Keratinocyte (primary cell): Measurements from ENCODE around the gene DSCAM. TPM values are rescaled to one million over a fixed set of nuclear protein-coding genes. Genes with fewer than 3 reads are reported as not detected.

Source experiments
- DNase-seq: peaks from one replicate; pipeline ENCODE4 v3.0.0-alpha.2; 2011; ENCODE audit warnings: low read depth, missing footprints, low spot score
- FAIRE-seq: peaks from 2 replicates; lab custom pipeline; 2011; peaks lifted over from hg19 to GRCh38; lab: Jason Lieb, UNC
- H2AFZ ChIP-seq: 2 replicates; pipeline ENCODE4 v1.6.0; 2012; ENCODE audit warnings: low read length, control low read depth, inconsistent platforms; ENCODE audit not compliant: control insufficient read depth
- H3K27ac ChIP-seq: 2 replicates; pipeline ENCODE4 v1.5.1; 2011; ENCODE audit warnings: low read length; ENCODE audit not compliant: control insufficient read depth, insufficient read depth
- H3K27me3 ChIP-seq: 3 replicates; pipeline ENCODE4 v1.6.0; 2011; ENCODE audit warnings: low read length; ENCODE audit not compliant: control insufficient read depth, insufficient read depth; ENCODE audit errors: extremely low read depth
- H3K36me3 ChIP-seq, 2 experiments: 2 replicates in 1 of 2; 3 replicates in 1 of 2; pipeline ENCODE4 v1.5.1; 2011; ENCODE audit warnings: low read length in 2 of 2, mild to moderate bottlenecking in 1 of 2; ENCODE audit not compliant: control insufficient read depth in 2 of 2, insufficient read depth in 2 of 2; ENCODE audit errors: extremely low read depth in 1 of 2
- H3K4me1 ChIP-seq: 3 replicates; pipeline ENCODE4 v1.5.1; 2011; ENCODE audit warnings: low read length; ENCODE audit not compliant: control insufficient read depth, insufficient read depth; ENCODE audit errors: extremely low read depth
- H3K4me2 ChIP-seq: 3 replicates; pipeline ENCODE4 v1.6.0; 2011; ENCODE audit warnings: low read depth, low read length; ENCODE audit not compliant: control insufficient read depth, insufficient read depth; ENCODE audit errors: extremely low read depth
- H3K4me3 ChIP-seq, 3 experiments: fragments of 200-600 bp in 1 of 3; sonication (generic) in 1 of 3; 2 replicates in 2 of 3; 3 replicates in 1 of 3; pipeline ENCODE4 v1.5.1; 2011 to 2016; ENCODE audit warnings: low read length in 3 of 3, mild to moderate bottlenecking in 3 of 3, control low read depth in 2 of 3, inconsistent platforms in 1 of 3, low read depth in 1 of 3, mixed read lengths in 1 of 3, mixed run types in 1 of 3, moderate library complexity in 1 of 3; ENCODE audit not compliant: control insufficient read depth in 2 of 3, insufficient read depth in 2 of 3; ENCODE audit errors: extremely low read depth in 1 of 3
- H3K79me2 ChIP-seq: 2 replicates; pipeline ENCODE4 v1.6.0; 2012; ENCODE audit warnings: low read length; ENCODE audit not compliant: control insufficient read depth, insufficient read depth
- H3K9ac ChIP-seq: 3 replicates; pipeline ENCODE4 v1.6.0; 2011; ENCODE audit warnings: low read length; ENCODE audit not compliant: control insufficient read depth, insufficient read depth; ENCODE audit errors: extremely low read depth
- H3K9me1 ChIP-seq: 3 replicates; pipeline ENCODE4 v1.6.0; 2011; ENCODE audit warnings: low read length; ENCODE audit not compliant: control insufficient read depth, insufficient read depth; ENCODE audit errors: extremely low read depth
- H3K9me3 ChIP-seq: 2 replicates; pipeline ENCODE4 v1.5.1; 2012; ENCODE audit warnings: low read depth, low read length; ENCODE audit not compliant: control insufficient read depth
- H4K20me1 ChIP-seq: 3 replicates; pipeline ENCODE4 v1.6.0; 2011; ENCODE audit warnings: low read length; ENCODE audit not compliant: control insufficient read depth, insufficient read depth; ENCODE audit errors: extremely low read depth
- EZH2 ChIP-seq: IDR thresholded peaks from one replicate; pipeline ENCODE4 v1.6.1; 2012; ENCODE audit warnings: inconsistent platforms, mild to moderate bottlenecking, low read length, moderate library complexity
- dilution Hi-C: fragments of 300-500 bp; cut with MboI; formaldehyde crosslinking; loops from one replicate; pipeline ENCODE4 v1.7.0; 2020; ENCODE audit warnings: low sequenced_read_pairs; ENCODE audit not compliant: extremely low pct_ligation_motif_present
- polyA plus RNA-seq, 5 experiments: library from polyadenylated mRNA; depleted of rRNA in 3 of 5; stranded (reverse) in 3 of 5; stranded (forward) in 1 of 5; unstranded in 1 of 5; fragments of >200 nt; gene quantifications; 1 replicate in 1 of 5; 2 replicates in 3 of 5; 3 replicates in 1 of 5; pipeline versions ENCODE4 v1.2.1 to v1.2.3, GENCODE V29; 2011 to 2012; ENCODE audit warnings: missing spikeins in 2 of 5, low read depth in 1 of 5, low replicate concordance in 1 of 5
- TF ChIP-seq, protein P1 (sequence below), 3 experiments: IDR thresholded peaks in 1 of 3; conservative IDR thresholded peaks in 1 of 3; optimal IDR thresholded peaks in 1 of 3; 2 replicates in 2 of 3; 3 replicates in 1 of 3; pipeline versions ENCODE3 to v1.5.1; 2011; ENCODE audit warnings: low read length in 3 of 3, mild to moderate bottlenecking in 3 of 3, moderate library complexity in 2 of 3, control low read depth in 1 of 3, inconsistent platforms in 1 of 3; ENCODE audit not compliant: insufficient read depth in 2 of 3; ENCODE audit errors: extremely low read depth in 1 of 3

DSCAM gene
- polyA plus RNA-seq, 1 donor (not counting 4 experiments of a cell fraction or from before 2014, with no cell fraction given): 2.1 TPM

DNA sequence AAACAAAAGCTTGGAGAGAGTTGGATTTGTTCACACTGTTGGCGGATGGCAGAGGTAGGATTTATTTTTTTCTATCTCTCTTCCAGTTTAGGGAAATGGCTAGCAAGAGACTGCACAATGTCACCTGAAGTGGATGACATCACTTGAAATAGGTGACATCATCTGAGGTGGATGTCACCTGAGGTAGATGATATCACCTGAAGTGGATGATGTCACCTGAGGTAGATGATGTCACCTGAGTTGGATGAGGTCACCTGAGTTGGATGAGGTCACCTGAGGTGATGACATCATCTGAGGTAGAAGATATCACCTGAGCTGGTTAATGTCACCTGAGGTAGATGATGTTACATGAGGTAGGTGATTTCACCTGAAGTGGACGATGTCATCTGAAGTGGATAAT is 413.4 kb downstream of the DSCAM start:
- Histone ChIP-seq H3K4me2 (no peak overlapping the region), H3K9ac (no peak overlapping the region), H3K9me3 (no peaks in the 10 kb centered on the region), H3K27me3 (no peaks in the 10 kb centered on the region), H3K4me1 (no peaks in the 10 kb centered on the region), H3K36me3 (no peaks in the 10 kb centered on the region), H3K4me3 (no peak overlapping the region), H3K79me2 (no peaks in the 10 kb centered on the region), H3K9me1 (no peaks in the 10 kb centered on the region), H3K27ac (no peak overlapping the region), H4K20me1 (no peaks in the 10 kb centered on the region), H2AFZ (no peak overlapping the region)
- TF ChIP-seq, protein P1, sequence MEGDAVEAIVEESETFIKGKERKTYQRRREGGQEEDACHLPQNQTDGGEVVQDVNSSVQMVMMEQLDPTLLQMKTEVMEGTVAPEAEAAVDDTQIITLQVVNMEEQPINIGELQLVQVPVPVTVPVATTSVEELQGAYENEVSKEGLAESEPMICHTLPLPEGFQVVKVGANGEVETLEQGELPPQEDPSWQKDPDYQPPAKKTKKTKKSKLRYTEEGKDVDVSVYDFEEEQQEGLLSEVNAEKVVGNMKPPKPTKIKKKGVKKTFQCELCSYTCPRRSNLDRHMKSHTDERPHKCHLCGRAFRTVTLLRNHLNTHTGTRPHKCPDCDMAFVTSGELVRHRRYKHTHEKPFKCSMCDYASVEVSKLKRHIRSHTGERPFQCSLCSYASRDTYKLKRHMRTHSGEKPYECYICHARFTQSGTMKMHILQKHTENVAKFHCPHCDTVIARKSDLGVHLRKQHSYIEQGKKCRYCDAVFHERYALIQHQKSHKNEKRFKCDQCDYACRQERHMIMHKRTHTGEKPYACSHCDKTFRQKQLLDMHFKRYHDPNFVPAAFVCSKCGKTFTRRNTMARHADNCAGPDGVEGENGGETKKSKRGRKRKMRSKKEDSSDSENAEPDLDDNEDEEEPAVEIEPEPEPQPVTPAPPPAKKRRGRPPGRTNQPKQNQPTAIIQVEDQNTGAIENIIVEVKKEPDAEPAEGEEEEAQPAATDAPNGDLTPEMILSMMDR (optimal IDR thresholded peaks at IDR 0.05 in 1 of 3, IDR thresholded peaks at IDR 0.05 in 1 of 3, conservative IDR thresholded peaks at IDR 0.05 in 1 of 3; ENCODE audit: extremely low read depth in 1 of 3, insufficient read depth in 2 of 3, low read length in 3 of 3): no peak
- TF ChIP-seq EZH2: no peak
- dilution Hi-C loops: no loop called here
- FAIRE-seq (no peak), DNase-seq (no peak)

DNA sequence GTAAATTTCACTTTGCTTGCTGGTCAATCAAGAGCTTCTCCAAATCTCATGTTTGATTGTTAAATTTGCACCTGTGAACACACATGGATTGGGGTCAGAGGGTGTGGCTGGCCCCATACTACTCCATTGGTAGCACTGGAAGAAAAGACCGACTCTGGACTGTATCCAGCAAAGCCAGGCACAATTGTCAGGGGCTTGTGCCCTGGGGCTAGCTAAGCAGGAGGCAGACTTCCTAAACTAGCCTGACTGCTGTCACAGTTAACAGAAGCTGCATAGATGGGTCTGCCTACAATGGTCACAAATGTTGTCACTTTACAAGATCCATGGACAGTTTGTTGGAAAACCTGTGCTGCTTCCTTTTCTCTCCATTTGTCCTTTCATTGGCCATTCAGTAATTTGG is 421.0 kb downstream of the DSCAM start:
- DNase-seq (no peak), FAIRE-seq (no peak)
- H3K27me3 ChIP-seq: no peaks in the 10 kb centered on the region
- H3K4me3 ChIP-seq: no peak overlapping the region
- no peak overlapping the region for H3K27ac ChIP-seq
- H3K9me1 ChIP-seq: no peaks in the 10 kb centered on the region
- H3K79me2 ChIP-seq: no peaks in the 10 kb centered on the region
- no peaks in the 10 kb centered on the region for H3K36me3 ChIP-seq
- H3K4me1 ChIP-seq: no peaks in the 10 kb centered on the region
- H3K4me2 ChIP-seq: no peak overlapping the region
- no peak overlapping the region for H3K9ac ChIP-seq
- H2AFZ ChIP-seq: no peak overlapping the region
- H4K20me1 ChIP-seq: no peaks in the 10 kb centered on the region
- dilution Hi-C loops: no loop called here
- no peaks in the 10 kb centered on the region for H3K9me3 ChIP-seq
- TF ChIP-seq, protein P1 (optimal IDR thresholded peaks at IDR 0.05 in 1 of 3, IDR thresholded peaks at IDR 0.05 in 1 of 3, conservative IDR thresholded peaks at IDR 0.05 in 1 of 3; ENCODE audit: extremely low read depth in 1 of 3, insufficient read depth in 2 of 3, low read length in 3 of 3): no peak
- TF ChIP-seq EZH2: no peak
